Prostate gland (tissue), 2 donors: Measurements from ENCODE around the gene RBCK1. TPM values are rescaled to one million over a fixed set of nuclear protein-coding genes. Genes with fewer than 3 reads are reported as not detected.

ENCODE experiments used
- DNase-seq: peaks from one replicate; pipeline ENCODE4 v3.0.0-alpha.2; 2019; ENCODE audit warnings: low spot score
- H3K27ac ChIP-seq, 2 donors: fragments of 200-600 bp; sonication (generic); 2 replicates each; pipeline ENCODE4 v1.5.1; 2017 to 2019
- H3K27me3 ChIP-seq: fragments of 200-600 bp; sonication (generic); replicated peaks from 2 replicates; pipeline ENCODE4 v1.5.1; 2019; ENCODE audit not compliant: insufficient read depth
- H3K36me3 ChIP-seq, 2 donors: fragments of 200-600 bp; sonication (generic); 1 replicate in 1 of 2; 2 replicates in 1 of 2; pipeline versions ENCODE4 v1.5.1 to v1.8.1; 2017 to 2019
- H3K4me1 ChIP-seq: fragments of 200-600 bp; sonication (generic); replicated peaks from 2 replicates; pipeline ENCODE4 v1.5.1; 2019
- H3K4me3 ChIP-seq, 2 donors: fragments of 200-600 bp; sonication (generic); 2 replicates each; pipeline ENCODE4 v1.5.1; 2017 to 2019
- H3K9me3 ChIP-seq: fragments of 200-600 bp; sonication (generic); 2 replicates; pipeline ENCODE4 v1.5.1; 2017
- CTCF ChIP-seq, 4 experiments: fragments of 200-600 bp in 2 of 4; fragments of 450-650 bp in 2 of 4; sonication (generic) in 2 of 4; IDR thresholded peaks; 1 replicate in 3 of 4; 2 replicates in 1 of 4; pipeline ENCODE4 v1.5.1; 2016 to 2019; ENCODE audit warnings: antibody characterized with exemption in 4 of 4, mild to moderate bottlenecking in 2 of 4, moderate library complexity in 2 of 4
- POLR2A ChIP-seq: fragments of 450-650 bp; IDR thresholded peaks from one replicate; pipeline ENCODE4 v1.6.1; 2016; ENCODE audit warnings: antibody characterized with exemption, mild to moderate bottlenecking
- POLR2AphosphoS5 ChIP-seq: sonication (generic); formaldehyde crosslinking; IDR thresholded peaks from one replicate; pipeline ENCODE4 v1.6.1; 2017; ENCODE audit warnings: antibody characterized with exemption
- whole genome bisulfite sequencing: methylation state at CpG from one replicate; pipeline ENCODE4 v1.1.5; 2018; 5-methylcytosine and 5-hydroxymethylcytosine counted together
- intact Hi-C: fragments of 100-400 bp; cut with DNase I; formaldehyde crosslinking; loops from one replicate; pipeline ENCODE4 v1.14.2; 2022
- total RNA-seq, 2 donors: library from RNA; depleted of rRNA; stranded (reverse); fragments of >200 nt; gene quantifications; one replicate each; pipeline ENCODE4 v1.1.0, GENCODE V29; 2016

Gene RBCK1
- total RNA-seq, 2 donors from 2014 or later: 108 to 158 TPM

GRCh38 chr20:400128-400453, 8.0 kb upstream of the RBCK1 start:
- Histone ChIP-seq H3K27ac (no peak overlapping the region), H3K27me3 (no peaks in the 10 kb centered on the region), H3K4me1 (no peaks in the 10 kb centered on the region), H3K36me3 (no peaks in the 10 kb centered on the region), H3K4me3 (no peak overlapping the region), H3K9me3 (no peaks in the 10 kb centered on the region)
- WGBS: 48% methylated on average over 2 of the region's 2 CpGs
- DNase-seq: no peak
- TF ChIP-seq CTCF (IDR thresholded peaks at IDR 0.05): no peak
- TF ChIP-seq POLR2AphosphoS5: no peak
- no peak for TF ChIP-seq POLR2A
- intact Hi-C loops: no loop called here

GRCh38 chr20:400454-401275, 7.4 kb upstream of the RBCK1 start:
- TF ChIP-seq CTCF (IDR thresholded peaks at IDR 0.05): no peak
- no peak for TF ChIP-seq POLR2A
- TF ChIP-seq POLR2AphosphoS5: no peak
- no peak overlapping the region for H3K4me3 ChIP-seq
- no peaks in the 10 kb centered on the region for H3K36me3 ChIP-seq
- no peak for DNase-seq
- WGBS: 60% methylated on average over 5 of the region's 5 CpGs
- intact Hi-C loops: no loop called here
- H3K9me3 ChIP-seq: no peaks in the 10 kb centered on the region
- no peak overlapping the region for H3K27ac ChIP-seq
- no peaks in the 10 kb centered on the region for H3K27me3 ChIP-seq
- no peaks in the 10 kb centered on the region for H3K4me1 ChIP-seq

GRCh38 chr20:401682-402495, 6.2 kb upstream of the RBCK1 start:
- intact Hi-C loops: no loop called here
- Histone ChIP-seq H3K36me3 (no peaks in the 10 kb centered on the region), H3K27ac (no peak overlapping the region), H3K27me3 (no peaks in the 10 kb centered on the region), H3K4me3 (no peak overlapping the region), H3K4me1 (no peaks in the 10 kb centered on the region), H3K9me3 (no peaks in the 10 kb centered on the region)
- 74% methylated on average over 9 of the region's 9 CpGs for WGBS
- no peak for DNase-seq
- TF ChIP-seq CTCF (IDR thresholded peaks at IDR 0.05) (no peak), POLR2AphosphoS5 (no peak), POLR2A (no peak)

GRCh38 chr20:402496-402885, 5.6 kb upstream of the RBCK1 start:
- Histone ChIP-seq H3K4me1 (no peaks in the 10 kb centered on the region), H3K9me3 (no peaks in the 10 kb centered on the region), H3K4me3 (no peak overlapping the region), H3K36me3 (no peaks in the 10 kb centered on the region), H3K27me3 (no peaks in the 10 kb centered on the region), H3K27ac (no peak overlapping the region)
- no peak for DNase-seq
- 95% methylated on average over 2 of the region's 2 CpGs for WGBS
- intact Hi-C loops: no loop called here
- no peak for TF ChIP-seq POLR2AphosphoS5
- TF ChIP-seq POLR2A: no peak
- no peak for TF ChIP-seq CTCF (IDR thresholded peaks at IDR 0.05)
